GM12872 (cell line): Measurements from ENCODE around the gene KDSR.

Source experiments
- TF ChIP-seq, protein P1 (sequence below): IDR thresholded peaks from 3 replicates; pipeline ENCODE4 v1.5.1; 2011; ENCODE audit warnings: low read depth, mild to moderate bottlenecking, low read length, moderate library complexity; ENCODE audit not compliant: insufficient read depth

Gene KDSR

DNA sequence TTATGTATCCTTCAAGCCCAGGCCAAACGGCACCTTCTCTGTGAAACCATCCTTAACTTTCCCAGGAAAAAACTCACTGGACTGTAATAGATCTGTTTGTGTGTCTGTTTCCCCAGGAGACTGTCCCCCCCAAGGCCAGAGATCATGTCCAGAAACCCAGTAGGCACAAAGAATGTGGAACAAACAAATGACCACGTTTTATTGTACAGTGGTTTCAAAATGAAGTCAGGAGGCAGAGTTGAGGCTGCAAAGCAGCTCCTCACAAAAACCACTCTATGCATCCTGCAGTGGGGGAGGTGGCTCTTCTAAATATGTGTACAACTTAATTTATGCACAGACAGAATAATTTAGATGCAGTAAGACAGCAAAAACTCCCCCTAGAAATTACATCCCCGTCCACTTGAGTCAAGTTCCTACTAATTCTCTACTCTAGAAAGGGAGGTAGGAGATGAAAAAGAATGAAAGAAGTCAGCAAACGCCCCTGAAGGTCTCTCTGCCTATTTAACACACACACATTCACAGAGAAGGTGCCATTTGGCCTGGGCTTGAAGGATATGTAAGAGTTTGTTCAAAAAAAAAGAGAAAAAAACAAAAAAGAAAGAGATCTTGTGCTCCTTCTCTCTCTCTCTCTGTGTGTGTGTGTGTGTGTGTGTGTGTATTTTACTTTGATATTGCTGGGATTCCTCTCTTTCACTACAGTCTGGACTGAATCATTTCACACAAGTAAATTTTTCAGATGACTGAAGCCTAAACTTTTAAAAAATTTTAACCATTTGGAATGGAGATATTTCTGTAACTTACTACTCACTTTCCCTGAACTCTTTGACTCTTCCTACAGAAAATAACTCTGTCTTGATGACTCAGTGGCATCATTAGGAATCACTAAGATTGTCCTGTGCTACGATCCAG, 66.9 kb downstream of the KDSR start:
- TF ChIP-seq, protein P1, sequence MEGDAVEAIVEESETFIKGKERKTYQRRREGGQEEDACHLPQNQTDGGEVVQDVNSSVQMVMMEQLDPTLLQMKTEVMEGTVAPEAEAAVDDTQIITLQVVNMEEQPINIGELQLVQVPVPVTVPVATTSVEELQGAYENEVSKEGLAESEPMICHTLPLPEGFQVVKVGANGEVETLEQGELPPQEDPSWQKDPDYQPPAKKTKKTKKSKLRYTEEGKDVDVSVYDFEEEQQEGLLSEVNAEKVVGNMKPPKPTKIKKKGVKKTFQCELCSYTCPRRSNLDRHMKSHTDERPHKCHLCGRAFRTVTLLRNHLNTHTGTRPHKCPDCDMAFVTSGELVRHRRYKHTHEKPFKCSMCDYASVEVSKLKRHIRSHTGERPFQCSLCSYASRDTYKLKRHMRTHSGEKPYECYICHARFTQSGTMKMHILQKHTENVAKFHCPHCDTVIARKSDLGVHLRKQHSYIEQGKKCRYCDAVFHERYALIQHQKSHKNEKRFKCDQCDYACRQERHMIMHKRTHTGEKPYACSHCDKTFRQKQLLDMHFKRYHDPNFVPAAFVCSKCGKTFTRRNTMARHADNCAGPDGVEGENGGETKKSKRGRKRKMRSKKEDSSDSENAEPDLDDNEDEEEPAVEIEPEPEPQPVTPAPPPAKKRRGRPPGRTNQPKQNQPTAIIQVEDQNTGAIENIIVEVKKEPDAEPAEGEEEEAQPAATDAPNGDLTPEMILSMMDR = no peak

DNA sequence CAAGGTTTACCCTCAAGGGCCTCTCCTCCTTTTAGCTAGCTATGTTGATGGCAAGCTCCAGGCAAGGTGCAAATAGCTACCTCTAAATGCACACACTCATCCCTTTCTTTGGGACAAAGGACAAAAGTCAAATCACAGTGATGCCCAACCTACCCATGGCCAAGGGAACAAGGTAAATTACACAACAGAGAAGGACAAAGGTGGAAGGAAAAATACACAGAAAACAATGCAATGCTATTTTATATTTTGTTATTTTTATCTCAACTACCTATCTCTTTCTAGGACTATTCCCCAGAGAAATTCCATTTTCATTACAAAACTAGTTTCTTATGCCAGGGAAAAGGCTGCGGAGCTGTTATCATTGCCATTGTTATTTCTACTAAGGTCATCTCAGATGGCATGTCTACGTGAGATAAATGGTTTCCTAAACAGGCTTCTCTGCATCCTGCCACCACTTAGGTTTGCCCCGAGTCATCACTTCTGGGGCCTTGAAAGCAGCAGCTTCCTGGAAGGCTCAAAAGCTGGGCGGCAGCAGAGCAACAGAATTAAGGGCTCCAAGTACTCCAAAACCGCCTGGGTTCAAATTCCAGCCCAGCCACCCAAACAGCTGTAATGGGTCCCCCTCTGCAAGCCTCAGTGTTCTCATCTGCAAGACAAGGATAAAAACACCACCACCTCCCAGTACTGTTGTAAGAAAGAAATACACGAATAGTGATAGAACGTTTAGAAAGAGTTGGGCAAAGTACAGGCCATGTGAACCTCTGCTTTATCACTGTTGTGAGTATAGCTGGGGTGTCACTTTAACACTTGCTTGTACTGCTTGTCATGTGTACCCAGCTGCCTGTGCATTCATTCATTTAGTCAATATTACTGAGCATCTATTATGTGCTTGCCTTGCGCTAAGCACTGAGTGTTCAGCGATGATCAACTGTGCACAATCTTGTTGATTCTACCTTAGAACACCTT, 68.3 kb downstream of the KDSR start:
- TF ChIP-seq, protein P1 = no peak

- TF ChIP-seq, protein P1 = no peak
Observed at GRCh38 chr18:63297687-63298399, 69.2 kb downstream of the KDSR start.

- TF ChIP-seq, protein P1 = no peak
Observed at GRCh38 chr18:63293935-63294334, 73.1 kb downstream of the KDSR start.

GRCh38 chr18:63292831-63293683, 73.9 kb downstream of the KDSR start:
- TF ChIP-seq, protein P1 = no peak

GRCh38 chr18:63291278-63291677, 75.7 kb downstream of the KDSR start:
- TF ChIP-seq, protein P1 = no peak
